ENCODE measurements around the gene MYLK4.

DNA sequence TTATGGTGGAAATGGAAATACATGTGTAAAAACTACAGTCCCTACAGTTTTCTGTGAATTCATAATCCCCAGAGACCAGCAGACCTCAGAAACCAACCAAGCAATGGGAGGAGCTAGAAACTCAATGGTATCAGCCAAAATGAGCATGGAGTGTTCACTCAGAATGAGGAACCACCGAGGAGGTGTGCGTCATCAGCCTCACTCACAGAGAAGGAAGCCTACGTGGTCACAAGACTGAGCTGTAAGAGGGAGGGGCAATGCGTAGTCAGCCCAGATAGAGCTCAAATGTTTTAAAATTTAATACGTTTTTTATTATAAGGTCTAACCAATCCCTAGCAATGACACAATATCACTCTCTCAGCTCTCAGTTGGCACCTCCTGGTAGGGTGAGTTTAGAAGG is 17.4 kb downstream of the MYLK4 start:
- TF ChIP-seq POLR2A (IDR thresholded peaks at IDR 0.05) (no peak), EP300 (IDR thresholded peaks at IDR 0.05) (no peak)
- TF ChIP-seq, protein P1, sequence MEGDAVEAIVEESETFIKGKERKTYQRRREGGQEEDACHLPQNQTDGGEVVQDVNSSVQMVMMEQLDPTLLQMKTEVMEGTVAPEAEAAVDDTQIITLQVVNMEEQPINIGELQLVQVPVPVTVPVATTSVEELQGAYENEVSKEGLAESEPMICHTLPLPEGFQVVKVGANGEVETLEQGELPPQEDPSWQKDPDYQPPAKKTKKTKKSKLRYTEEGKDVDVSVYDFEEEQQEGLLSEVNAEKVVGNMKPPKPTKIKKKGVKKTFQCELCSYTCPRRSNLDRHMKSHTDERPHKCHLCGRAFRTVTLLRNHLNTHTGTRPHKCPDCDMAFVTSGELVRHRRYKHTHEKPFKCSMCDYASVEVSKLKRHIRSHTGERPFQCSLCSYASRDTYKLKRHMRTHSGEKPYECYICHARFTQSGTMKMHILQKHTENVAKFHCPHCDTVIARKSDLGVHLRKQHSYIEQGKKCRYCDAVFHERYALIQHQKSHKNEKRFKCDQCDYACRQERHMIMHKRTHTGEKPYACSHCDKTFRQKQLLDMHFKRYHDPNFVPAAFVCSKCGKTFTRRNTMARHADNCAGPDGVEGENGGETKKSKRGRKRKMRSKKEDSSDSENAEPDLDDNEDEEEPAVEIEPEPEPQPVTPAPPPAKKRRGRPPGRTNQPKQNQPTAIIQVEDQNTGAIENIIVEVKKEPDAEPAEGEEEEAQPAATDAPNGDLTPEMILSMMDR (IDR thresholded peaks at IDR 0.05), result no peak
